Measurements from ENCODE around the gene SAPCD1.

SAPCD1 gene
- 0 to 0.09 (median 0) reads per million in 4 experiments for total RNA-seq

DNA sequence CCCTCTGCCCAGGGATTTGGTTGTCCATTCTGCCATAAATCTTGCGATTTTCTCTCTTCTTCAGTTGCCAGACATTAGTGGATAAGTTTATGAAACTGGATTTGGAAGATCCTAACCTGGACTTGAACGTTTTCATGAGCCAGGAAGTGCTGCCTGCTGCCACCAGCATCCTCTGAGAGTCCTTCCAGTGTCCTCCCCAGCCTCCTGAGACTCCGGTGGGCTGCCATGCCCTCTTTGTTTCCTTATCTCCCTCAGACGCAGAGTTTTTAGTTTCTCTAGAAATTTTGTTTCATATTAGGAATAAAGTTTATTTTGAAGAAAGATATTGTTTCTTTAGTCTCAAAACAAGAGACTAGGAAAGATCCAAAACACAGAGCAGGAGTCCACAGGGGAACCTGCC is at the start of gene SAPCD1:
SAPCD1 (plus strand) TSS at position 301 of the 400 bp plus-strand sequence. CDS start 399 bp downstream, outside the sequence.
- no peak for DNase-seq

DNA sequence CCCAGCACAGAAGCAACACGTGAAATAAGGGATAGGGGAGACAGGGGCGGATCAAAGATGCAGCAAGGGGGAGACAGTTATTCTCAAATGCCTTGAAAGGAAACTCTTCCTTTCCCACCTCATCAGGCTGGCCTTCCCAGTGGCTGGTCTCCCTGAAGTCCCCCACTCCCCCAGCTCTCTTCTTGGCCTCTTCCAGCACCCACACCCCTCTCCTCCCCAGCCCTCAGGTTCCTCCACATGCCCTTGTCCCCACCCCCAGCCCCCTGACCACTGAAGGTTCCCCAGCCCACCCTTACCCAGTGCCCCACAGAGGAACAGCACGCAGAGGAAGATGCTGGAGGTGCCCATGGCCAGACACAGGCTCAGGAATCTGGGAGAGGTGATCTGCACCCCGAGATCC is 49.0 kb upstream of the SAPCD1 start:
- no peak for DNase-seq

DNA sequence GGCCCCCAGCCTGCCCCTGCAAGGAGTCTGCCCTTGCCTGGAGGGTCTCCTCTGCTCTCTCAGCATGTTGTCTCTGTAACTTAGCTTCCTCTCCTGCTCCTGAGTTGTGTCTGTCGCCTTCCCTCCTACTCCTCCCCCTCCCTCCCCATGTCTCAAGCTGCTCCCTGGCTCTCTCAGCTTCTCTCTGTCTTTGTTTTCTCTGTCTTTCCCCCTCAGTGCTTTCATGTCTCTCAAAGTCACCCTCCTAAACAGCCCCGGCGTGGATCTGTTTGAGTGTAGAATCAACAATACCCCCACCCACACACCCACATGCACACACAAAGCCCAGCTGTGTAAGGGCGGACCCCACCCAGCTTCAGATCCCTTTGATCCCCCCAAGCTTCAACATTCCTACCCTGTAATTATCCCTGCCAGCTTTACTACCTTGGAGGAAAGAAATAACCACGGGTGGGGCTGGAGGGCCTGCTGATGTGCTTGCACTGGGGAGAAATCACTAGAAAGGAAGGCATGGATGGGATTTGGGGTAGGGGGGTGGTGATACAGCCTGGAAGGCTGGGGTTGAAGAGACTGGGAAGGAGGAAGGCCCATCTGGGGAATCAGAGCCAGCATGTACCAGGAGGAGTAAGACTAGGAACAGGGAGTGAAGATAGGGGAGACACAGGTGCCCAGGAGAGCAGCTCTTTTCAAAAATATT is 48.3 kb upstream of the SAPCD1 start:
- no peak for DNase-seq

DNA sequence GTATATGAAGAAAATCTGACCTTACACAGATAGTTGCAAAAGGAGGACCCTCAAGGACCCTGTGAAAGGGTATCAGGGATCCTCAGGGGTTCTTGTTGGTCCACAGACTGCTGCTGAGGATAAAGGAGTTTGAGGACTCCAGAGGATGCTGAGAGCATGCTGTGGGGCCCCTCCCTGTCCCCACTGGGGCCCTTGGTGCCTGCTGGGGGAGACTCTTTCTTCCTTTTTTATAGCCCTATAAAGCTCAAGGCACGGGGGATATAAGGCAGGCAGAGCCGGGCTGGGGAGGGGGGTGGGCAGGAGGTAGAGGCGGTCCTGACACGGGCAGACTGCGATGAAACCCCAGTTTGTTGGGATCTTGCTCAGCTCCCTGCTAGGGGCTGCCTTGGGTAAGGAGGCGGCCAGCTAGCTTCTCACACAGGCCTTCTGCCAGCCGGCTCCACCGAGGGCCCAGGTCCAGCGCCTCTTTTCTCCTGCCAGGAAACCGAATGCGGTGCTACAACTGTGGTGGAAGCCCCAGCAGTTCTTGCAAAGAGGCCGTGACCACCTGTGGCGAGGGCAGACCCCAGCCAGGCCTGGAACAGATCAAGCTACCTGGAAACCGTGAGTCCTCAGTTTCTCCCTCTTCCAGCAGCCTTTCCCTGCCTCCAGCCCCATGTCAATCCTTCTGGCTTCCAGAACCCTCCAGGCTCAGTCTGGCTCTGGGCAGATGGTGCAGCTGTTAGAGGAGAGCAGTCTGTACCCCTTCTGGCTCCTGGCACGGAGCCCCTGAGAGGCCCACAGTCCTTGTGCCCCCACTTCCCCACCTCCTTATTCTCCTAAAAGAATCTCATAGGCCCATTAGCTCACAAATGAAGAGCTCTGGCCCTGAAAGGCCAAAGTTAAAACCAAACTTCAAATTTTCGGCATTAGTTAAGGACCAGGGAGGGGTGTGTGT is 47.2 kb upstream of the SAPCD1 start, which contains the start of gene LY6G6D:
LY6G6D (plus strand) TSS at position 327 of the 937 bp plus-strand sequence; CDS start at position 335, 8 bp downstream.
- DNase-seq: no peak

DNA sequence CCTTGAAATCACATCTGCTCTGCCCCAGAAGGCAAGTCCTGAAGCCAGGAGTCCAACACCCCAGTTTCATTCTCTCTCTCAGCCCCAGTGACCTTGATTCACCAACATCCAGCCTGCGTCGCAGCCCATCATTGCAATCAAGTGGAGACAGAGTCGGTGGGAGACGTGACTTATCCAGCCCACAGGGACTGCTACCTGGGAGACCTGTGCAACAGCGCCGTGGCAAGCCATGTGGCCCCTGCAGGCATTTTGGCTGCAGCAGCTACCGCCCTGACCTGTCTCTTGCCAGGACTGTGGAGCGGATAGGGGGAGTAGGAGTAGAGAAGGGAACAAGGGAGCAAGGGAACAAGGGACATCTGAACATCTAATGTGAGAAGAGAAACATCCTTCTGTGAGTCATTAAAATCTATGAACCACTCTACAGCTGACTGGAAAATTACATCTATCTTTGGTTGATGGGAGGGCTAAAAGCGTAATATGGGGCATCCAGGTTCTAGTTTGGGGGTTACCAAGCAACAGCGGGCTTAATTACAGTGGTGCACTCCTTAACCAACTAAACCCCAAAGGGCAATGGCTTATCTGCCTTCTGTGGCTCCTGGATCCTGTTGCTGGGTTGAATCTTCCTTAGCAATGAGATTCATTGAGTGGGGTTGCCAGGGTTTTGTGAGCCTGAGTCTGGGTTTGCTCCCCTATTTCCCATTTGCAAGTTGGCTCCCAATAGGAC is 44.8 kb upstream of the SAPCD1 start:
- DNase-seq: no peak

DNA sequence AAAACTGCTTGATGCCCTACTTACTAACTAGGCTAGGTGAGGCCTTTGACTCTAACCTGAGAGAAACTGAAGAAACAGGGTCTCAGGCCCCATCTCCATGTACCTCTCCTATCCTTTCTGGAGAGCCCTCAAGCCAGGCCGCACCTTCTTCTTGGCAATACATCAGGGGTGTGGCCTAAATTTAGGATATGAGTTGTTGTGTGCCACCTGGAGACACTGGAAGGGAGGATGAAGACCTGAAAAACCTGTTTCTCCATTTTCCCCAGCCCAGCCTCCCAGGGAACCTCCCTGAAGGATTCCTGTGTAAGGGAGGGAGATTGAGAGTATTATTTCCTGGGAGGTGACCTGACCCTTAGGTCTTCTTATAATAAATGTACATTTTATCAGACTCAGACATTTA is 44.2 kb upstream of the SAPCD1 start:
- no peak for DNase-seq

DNA sequence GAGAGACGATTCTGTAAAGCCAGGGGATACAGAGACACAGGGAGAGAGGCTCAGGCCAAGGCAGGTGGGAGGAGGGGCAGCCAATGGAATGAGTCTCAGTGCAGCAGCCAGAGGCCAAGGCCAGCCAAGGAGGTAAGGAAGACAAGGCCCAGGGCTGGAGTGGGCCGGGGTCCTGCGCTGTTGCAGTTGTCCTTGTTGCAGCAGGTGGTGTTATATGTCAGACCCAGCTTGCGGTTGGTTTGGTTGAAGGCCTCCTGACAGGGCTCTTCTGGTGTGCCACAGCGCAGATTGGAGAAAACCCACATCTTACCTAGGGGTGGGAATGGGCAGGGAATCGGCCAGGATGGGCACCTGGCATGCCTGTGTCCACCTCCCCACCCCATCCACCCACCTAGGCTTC is 43.5 kb upstream of the SAPCD1 start:
- no peak for DNase-seq

DNA sequence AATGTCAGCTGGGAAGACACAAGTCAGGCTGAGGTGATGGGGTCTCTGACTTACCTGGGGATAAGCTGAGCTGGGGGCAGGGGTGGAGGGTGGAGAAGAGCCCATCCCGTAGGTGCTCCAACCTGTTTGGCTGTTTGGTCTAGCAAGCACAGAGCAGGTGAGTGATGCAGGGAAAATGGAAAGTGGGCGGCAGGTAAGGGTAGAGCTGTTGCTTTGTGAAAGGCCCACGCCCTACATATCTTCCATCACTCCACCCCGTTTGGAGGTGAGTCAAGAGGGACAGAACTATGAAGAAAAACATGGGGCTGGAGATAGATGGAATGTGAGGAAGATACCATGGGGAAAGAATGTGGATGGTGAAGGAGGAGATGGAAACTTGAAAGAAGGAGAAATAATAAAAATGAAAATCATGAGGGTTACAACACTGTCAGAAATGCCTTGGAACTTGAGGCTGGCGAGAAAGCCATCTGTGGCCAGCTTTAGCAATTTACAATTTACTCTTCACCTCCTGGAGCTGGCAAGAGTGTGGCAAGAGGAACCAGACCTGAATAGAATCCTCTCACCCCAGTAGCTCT is 42.2 kb upstream of the SAPCD1 start:
- DNase-seq: no peak

DNA sequence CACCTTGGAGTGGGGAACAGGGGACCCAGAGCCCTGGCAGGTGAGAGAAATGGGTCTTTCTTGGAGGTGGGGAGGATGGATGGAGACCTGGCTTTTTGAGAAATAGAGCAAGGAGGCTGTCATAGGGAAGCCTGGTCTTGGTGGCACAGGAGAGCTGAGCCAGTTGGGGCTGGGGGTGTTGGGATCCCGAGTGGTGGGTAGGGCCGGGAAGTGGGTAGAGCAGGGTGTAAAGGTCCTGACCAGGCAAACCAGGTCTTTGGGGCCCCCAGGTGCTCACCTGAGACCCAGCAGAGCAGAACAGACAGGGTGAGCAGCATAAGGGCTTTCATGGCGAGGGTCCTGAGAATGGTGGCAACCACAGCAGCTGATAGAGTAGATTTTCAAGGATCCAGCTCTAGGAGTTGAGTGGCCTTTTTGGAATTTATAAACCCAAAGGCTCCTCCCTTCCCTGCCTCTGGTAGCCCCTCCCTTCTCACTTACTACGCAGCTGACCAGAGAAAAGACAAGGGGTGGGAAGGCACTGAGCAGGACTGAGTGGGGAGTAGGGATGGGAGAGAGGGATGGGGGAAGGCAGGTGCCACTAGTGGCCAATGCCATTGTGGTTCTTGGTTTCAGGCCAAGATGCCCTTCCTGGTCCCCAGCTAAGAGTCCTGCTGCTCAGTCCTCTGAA is 41.0 kb upstream of the SAPCD1 start, which contains the start of gene LY6G6C:
LY6G6C (minus strand) TSS at position 396 of the 670 bp plus-strand sequence; CDS start at position 329, 67 bp downstream.
- DNase-seq: no peak

DNA sequence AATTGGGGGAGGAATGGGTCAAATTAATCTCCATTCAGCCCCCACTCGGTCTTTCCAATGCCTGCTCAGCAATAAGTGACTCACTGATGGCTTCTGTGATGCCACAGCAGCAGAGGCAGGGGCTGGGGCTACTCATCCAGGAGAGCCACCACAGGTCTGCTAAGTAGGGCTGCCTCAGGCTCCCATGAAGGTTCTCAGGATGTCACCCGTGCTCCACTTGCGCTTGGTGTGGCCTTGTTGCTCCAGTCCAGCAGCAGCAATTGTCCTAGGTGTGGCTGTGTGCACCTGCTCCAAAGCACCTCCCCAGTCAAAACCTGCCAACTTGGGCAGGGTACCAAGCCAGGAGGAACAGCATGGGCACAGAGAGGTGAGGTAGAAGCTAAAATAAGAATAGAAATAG is 40.3 kb upstream of the SAPCD1 start:
- DNase-seq: no peak

DNA sequence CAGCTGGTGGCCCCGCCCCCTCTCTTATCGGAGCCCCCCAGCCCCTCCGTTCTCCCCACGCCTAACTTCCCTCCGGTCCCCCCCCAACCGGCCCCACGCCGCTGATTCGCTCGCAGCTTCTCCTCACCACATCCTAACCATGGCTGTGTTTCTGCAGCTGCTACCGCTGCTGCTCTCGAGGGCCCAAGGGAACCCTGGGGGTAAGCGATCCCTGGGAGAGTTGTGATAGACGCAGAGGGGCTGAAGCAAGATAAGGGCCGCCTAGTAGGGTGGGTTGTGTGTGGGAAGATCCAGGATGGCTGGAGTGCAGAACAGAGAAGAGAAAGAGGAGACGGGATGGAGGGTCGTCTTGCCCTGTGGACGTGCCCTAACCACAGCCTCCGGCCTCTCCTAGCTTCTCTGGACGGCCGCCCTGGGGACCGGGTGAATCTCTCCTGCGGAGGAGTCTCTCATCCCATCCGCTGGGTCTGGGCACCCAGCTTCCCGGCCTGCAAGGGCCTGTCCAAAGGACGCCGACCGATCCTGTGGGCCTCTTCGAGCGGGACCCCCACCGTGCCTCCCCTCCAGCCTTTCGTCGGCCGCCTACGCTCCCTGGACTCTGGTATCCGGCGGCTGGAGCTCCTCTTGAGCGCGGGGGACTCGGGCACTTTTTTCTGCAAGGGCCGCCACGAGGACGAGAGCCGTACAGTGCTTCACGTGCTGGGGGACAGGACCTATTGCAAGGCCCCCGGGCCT is 39.0 kb upstream of the SAPCD1 start, which contains the start of gene MPIG6B:
MPIG6B (plus strand) TSS at position 129 of the 735 bp plus-strand sequence; CDS start at position 140, 11 bp downstream.
- no peak for DNase-seq

DNA sequence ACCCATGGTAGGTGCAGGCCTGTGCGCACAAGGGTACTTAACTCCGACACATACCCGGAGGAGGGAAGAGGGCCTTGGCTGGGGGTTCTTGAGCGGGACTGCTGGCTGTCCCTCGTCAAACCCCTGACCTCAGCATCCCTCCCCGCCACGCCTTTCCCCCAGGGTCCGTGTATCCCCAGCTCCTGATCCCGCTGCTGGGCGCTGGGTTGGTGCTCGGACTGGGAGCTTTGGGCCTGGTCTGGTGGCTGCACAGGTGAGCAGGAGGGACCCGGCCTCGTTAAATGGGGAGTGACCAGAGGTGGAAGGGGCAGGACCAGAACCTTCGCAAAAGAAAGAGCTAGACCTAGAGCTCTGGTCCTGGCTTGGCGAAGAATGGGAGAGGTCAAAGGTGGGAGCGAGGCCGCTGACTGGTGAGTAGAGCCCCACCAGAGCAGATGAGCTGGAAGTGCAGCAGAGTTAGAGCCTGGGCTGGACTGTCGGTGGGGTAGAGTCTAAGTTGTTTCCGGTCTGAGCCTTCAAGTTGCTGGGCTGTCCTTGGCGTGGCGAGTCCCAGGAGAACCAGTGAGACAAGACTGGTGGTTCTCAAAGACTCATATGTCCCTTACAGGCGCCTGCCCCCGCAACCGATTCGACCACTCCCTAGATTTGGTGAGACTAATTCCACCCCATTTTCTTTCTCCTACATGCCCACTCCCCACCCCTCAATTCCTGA is 38.3 kb upstream of the SAPCD1 start:
- no peak for DNase-seq

DNA sequence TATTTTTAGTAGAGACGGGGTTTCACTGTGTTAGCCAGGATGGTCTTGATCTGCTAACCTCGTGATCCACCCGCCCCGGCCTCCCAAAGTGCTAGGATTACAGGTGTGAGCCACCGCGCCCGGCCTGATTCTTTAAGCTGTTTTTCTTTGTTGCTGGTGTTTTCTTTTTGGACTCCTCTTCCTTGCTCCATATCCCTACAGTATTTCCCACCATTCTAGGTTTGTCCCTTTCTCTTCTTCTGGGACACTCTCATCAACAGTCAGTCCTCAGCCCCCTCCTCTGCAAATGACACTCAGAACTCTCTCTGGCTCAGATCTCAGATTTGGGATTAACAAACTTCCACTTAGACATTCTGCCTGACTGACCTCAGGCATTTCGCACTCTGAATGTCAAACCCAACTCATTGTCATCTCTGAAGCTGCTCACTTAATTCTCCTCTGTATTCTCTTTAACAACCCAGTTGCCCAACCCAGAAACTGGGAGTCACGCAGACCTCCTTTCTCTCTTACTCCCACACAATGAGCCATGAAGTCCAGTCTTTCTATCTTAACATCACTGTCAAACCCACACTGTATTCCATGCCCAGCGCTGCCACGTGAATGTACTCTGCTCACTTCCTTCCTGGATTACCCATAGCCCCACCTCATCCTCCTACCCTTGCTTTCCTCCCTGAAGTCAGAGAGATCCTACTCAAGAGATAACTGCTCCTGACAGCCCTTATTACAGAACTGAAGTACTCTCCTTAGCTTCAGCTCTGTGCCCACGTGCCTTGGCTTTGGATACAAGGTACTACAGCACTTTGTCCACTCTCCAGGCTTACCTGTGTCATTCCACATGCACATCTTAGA is 36.7 kb upstream of the SAPCD1 start:
- no peak for DNase-seq

DNA sequence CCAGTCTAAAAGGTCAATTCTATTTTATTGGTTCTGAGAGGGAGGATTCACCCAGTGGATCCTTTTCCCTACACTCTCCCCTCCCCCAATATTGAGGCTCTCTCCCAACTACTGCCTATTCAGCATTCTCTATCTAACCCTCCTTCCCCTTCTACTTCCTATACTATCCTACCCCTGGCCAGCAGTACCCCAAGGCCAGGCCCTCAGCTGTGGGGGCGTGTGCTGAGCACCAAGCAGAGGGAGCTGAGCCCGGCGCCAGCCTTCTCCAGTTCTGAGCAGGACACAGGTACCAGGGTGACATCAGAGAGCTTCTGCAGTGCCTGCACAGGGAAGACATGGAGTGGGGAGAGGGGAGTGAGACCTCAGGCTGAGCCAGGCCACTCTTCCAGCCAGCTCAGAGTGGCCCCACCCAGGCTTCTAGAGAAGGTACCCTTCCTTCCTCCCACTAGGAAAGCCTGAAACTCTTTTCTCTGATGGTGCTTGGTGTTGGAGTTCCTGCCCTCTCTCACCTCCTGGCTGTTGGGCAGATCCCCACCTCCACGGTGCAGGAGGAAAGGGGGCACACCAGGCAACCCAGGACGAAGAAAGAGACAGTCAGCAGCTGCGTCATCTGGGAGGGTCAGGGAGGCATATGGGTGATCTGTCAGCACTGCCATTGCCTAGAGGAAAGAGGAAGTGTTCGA is 35.3 kb upstream of the SAPCD1 start:
- DNase-seq: no peak

DNA sequence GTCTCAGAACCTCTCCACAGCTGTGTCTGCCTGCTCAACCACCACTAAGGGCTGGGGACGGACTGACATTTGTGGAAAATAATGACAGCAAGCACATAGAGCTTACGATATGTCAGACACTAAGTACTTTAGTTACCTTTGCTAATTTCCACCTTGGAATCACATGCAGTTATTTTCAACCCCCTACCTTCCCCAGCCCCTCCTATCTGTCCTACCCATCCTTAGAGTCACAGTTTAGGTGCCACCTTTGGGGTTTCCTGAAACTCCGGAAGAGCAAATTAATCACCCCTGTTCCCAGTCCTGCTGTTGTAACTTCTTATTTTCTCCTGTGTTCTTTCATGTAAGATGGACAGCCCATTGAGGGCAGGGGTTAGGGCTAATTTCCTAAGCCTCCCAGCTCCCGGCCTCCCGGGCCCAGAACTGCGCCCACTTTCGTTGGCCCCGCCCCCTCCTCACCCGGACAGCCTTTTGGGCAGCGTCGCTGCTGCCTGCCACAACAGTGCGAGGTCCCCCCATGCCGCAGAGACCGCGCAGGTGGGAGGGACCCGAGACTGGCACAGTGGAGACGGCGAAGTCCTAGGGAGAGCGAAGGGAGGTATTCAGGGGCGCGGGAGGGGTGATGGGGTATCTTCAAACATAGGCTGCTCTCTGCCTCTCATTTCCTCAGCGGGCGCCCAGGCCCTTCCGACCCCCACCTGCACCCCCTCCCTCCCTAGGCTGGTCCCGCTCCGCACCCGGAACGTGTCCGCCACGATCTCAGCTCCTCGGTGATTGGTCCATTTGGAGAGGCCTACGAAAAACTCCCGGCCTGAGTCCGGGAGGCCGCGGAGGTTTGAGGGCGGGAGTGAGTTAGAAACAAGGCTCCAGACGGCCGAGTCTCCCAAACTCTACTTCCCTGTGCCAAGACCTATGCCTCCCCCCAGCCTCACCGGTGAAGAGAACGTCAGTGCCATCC is 34.5 kb upstream of the SAPCD1 start:
- no peak for DNase-seq

DNA sequence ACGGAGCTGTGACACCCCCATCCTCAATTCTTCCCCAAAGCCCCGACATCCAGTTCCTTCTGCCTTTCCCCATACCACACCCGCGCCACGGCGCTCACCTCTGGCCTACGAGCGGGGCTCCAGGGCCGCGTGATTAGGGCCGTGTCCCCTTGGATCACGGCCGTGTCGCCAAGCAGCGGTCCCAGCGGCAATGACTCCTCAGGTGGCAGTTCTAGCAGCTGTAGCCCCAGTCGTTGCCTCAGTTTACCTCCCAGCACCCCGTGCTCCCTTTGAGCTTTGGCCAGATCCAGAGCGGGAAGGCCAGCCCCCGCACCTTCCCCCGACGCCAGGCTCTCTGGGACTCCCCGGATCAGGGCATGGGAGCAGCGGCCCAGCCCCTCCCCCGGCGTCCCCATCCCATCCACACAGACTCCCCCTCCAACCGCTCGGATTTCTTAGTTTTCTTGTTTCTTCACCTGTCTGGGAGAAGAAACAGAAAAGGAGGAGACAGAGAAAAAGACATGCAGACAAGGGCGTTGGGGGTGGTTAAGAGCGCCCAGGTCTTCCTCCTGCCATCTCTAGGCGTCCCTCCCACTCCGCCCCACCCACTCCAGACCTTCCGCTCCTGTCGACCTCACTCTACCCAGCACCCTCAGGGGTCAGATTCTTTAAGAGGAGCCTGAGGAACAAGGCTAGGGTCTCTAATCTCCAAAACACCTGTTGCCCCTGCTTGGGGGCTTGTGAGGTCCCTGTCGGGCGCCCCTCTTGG is 33.5 kb upstream of the SAPCD1 start, which contains the start of gene DDAH2:
DDAH2 (minus strand) TSS at position 533 of the 748 bp plus-strand sequence; CDS start at position 395, 138 bp downstream.
- DNase-seq: no peak

DNA sequence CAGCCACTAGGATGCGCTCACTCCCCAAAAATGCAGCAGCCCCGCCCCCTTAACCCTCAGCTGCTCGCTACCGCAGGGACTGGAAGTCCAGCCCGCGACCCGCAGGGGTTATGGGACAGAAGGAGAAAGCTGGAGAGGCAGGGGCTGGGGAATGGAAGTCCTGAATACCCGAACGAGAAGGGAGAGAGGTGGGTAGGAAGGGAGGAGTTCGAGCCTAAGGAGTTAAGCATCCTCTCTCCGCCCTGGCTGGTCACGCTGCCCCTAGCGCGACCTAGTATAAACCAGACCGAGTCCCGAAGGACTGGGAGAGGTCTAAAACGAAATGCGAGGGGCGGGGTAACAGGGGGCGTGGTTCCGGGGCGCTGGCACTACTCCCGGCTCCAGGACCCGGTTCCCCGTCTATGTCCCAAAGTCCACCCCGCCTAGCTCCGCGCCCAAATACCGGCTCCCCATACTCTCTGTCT is 32.9 kb upstream of the SAPCD1 start:
- DNase-seq: peak; percentile 63
